Measurements from ENCODE around the gene ADH1C. TPM values are rescaled to one million over a fixed set of nuclear protein-coding genes. Genes with fewer than 3 reads are reported as not detected.

ADH1C gene
- total RNA-seq, 4 donors from 2014 or later: 62.7 to 129 (median 87.7) TPM

GRCh38 chr4:99290848-99291786 is 61.4 kb downstream of the ADH1C start, which contains the start of gene ADH1A:
Gene ADH1A, minus strand, starts transcription at chr4:99290985. Its CDS starts 71 bp downstream, at chr4:99290914.
- Histone ChIP-seq H3K4me1 (no peaks in the 10 kb centered on the region), H3K4me3 (no peak within 1 kb of the TSS), H3K27me3 (no peaks in the 10 kb centered on the region), H3K36me3 (no peaks in the 10 kb centered on the region), H3K9me3 (no peaks in the 10 kb centered on the region), H3K27ac (no peak within 1 kb of the TSS)
- DNase-seq: no peak
- TF ChIP-seq POLR2A (IDR thresholded peaks at IDR 0.05): no peak
- TF ChIP-seq, protein P1, sequence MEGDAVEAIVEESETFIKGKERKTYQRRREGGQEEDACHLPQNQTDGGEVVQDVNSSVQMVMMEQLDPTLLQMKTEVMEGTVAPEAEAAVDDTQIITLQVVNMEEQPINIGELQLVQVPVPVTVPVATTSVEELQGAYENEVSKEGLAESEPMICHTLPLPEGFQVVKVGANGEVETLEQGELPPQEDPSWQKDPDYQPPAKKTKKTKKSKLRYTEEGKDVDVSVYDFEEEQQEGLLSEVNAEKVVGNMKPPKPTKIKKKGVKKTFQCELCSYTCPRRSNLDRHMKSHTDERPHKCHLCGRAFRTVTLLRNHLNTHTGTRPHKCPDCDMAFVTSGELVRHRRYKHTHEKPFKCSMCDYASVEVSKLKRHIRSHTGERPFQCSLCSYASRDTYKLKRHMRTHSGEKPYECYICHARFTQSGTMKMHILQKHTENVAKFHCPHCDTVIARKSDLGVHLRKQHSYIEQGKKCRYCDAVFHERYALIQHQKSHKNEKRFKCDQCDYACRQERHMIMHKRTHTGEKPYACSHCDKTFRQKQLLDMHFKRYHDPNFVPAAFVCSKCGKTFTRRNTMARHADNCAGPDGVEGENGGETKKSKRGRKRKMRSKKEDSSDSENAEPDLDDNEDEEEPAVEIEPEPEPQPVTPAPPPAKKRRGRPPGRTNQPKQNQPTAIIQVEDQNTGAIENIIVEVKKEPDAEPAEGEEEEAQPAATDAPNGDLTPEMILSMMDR (IDR thresholded peaks at IDR 0.05): no peak

Other genes starting within 250 kb of the ADH1C start
- 1 to 10 TPM in 2 of 4 donors, not detected in 2; 1.6 to 4.1 TPM for gene ADH4, start 208.4 kb downstream of the ADH1C start, total RNA-seq
- gene ADH6, start 133.5 kb downstream of the ADH1C start, total RNA-seq: 10 to 100 TPM; 11.6 to 47.1 (median 37.7) TPM
- not detected for gene ADH1A, start 61.8 kb downstream of the ADH1C start, total RNA-seq
- gene ADH1B, start 31.3 kb downstream of the ADH1C start, total RNA-seq: 100 to 1,000 TPM in 2 of 4 donors, 10 to 100 TPM in 2; 72.0 to 367 (median 194) TPM
- gene ADH7, start 82.6 kb upstream of the ADH1C start, total RNA-seq: not detected
- not detected for gene C4orf17, start 158.3 kb upstream of the ADH1C start, total RNA-seq
- 1 to 10 TPM; 3.8 to 8.4 (median 5.7) TPM for gene TRMT10A, start 211.3 kb upstream of the ADH1C start, total RNA-seq
- gene MTTP, start 222.1 kb upstream of the ADH1C start, total RNA-seq: 100 to 1,000 TPM in 3 of 4 donors, 1 to 10 TPM in 1; 8.3 to 475 (median 299) TPM